GOT3 (cell line): ENCODE results near the gene DYSF.

ENCODE experiments used
- DNase-seq: peaks from one replicate; lab custom pipeline; 2025; ENCODE audit warnings: mixed read lengths; lab: John Stamatoyannopoulos, UW

Gene DYSF

DNA sequence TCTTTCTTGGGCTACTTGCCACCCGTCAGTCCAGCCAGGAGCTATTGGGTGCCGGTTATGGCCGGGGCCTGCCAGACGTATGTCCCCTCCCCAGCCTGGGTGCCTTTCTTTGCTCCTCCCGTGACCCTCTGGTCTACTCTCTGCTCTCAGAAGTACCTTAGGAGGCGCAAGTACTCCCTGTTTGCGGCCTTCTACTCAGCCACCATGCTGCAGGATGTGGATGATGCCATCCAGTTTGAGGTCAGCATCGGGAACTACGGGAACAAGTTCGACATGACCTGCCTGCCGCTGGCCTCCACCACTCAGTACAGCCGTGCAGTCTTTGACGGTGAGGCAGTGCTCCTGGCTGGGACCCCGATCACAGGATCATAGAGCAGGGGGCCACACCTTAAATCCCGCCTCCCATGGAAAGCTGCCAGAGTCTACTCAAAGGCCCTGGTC is 99.5 kb downstream of the DYSF start:
- DNase-seq = no peak

- DNase-seq = no peak
Measured at GRCh38 chr2:71554028-71554705, 100.8 kb downstream of the DYSF start.

- no peak for DNase-seq
Measured at GRCh38 chr2:71554706-71555056, 101.3 kb downstream of the DYSF start.

- no peak for DNase-seq
Measured at GRCh38 chr2:71555798-71556454, 102.6 kb downstream of the DYSF start.

DNA sequence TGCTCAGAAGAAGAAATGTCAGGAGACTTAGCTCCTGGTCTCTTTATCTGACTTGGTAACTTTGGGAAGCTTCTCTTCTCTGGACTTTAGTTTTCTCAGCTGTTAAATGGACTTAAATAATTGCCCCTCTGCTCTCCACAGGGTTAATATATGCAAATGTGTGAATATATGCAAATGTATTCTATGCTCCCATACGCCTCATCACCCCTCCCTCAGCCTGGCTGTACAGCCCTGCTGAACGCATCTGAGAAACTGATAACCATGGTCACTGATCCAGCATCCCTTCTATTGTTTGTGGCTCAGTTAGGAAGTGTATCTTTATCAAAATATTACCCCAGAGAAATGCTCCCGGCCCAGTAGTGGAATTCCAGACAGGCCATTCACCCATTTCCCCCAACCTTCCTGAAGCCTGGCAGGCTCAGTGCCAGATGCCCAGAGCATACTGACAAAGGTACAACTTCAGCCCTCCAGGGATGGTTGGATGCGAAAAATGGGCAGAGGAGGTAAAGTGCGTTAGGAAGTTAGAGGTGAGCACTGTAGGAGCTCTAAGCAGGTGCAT is 103.4 kb downstream of the DYSF start:
- no peak for DNase-seq

- no peak for DNase-seq
Measured at GRCh38 chr2:71557321-71557720, 104.0 kb downstream of the DYSF start.

DNA sequence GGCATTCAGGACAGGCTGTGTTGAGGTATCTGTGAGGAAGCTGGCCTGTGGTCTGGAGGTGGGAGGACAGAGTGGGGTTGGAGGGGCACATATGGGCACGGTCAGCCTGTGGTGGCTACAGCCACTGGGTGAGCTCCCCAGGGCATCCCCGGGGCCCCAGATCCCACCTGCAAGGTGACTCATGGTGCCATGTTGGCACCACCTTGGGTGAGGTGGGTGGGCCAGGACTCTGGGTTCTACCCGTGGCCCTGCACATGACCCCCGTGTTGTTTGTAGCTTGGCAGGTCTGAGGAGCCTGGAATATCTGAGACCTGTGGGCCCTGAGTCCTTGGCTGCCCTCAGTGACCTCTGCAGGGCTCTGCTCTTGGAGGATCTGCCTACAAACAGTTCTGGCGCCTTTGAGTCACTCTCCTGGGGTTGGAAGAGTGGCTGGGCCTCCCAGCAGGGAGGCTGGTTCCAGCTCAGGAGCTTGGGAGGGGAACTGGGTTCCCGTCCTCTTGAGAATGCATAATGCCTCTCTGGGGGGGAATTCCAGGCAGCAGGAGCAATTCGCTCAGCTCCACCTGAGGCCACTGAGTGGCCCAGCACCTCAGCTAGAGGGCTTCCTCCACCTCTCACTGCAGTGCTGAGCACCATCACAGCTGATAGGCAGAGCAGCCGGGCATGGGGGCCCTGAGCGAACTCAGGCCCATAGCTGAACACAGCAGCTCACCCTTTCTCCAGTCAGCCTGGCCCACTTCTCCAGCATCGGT is 105.1 kb downstream of the DYSF start:
- DNase-seq = no peak

DNA sequence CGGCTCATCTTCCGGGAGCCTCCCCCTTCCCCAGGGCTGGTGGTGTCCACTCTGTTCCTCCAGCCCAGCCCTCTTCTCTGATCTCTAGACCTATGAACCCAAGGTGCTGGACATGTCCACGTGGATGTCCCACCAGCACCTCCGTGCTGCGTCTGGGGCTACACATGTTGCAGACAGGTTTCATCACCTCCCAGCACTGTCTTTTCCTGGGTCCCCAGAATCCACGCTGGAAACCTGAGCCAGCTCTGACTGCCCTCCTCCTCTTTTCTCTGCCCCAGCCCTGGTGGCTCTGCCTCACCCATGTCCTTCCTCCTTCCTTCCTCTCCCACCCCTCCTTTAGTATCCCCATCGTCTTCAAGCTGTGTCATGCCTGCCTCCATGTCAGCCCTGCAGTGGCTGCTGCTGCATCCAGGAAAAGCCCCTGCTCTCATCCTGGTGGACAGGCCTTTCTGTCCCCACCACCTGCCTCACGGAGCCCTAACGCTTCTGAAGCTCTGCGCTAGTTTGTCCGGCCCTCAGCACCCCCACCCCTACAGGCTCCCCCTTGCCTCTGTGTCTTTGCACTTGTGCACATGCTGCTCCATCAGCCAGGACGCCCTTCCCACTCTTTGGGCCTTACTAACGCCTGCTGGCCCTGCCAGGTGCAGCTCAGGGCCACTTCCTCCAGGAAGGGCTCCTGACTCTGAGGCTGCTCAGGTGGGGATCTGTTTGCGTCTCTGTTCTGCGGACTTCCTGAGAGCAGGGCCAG is 105.9 kb downstream of the DYSF start:
- no peak for DNase-seq

- DNase-seq = no peak
Measured at GRCh38 chr2:71559828-71560637, 106.7 kb downstream of the DYSF start.

DNA sequence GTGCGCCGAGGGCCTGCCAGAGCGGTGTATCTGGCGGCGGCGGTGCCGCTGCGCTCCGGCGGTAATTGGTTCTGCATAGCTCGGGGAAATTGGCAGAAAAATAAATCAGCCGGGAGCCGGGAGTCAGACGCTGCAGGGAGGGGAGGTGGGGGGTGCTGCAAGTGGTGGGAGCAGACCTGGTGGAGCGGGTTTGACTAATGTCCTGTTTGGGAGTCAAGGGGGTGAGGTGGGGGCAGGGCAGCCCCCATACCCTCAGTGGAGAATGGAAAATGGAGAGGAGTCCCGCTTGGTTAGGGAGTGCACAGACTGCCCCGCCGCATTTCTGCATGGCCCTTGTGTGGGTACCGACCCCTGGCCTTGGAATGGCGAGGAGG is 107.3 kb downstream of the DYSF start:
- no peak for DNase-seq

DNA sequence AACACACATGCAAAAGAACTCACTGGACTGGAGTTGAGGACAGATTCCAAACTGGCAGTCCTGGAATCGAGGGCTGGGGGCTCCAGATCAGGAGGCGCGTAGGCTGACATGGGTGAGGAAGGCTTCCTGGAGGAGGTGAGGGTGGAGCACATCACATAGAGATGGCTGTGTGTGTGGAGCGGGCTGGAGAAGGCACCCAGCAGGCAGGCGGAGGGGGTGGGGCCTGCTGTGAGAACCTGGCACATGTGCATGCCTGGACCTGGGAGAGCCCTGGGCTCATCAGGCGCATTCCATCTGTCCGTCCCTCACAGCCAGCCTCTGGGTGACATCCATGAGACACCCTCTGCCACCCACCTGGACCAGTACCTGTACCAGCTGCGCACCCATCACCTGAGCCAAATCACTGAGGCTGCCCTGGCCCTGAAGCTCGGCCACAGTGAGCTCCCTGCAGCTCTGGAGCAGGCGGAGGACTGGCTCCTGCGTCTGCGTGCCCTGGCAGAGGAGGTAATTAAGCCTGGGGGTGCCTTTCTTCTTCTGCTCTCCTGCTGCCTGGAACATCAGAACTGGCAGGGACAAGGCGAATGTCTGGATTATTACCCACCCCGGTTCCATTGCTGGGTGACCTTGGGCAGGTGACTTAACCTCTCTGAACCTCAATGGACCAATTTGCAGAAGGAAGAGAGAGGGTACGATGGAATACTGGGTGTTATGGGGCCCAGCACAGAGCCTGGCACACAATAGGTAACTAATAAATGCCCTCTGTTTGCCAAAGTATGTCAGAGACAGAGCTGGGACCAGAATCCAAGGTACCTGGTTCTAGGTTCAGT is 108.3 kb downstream of the DYSF start:
- DNase-seq = no peak

DNA sequence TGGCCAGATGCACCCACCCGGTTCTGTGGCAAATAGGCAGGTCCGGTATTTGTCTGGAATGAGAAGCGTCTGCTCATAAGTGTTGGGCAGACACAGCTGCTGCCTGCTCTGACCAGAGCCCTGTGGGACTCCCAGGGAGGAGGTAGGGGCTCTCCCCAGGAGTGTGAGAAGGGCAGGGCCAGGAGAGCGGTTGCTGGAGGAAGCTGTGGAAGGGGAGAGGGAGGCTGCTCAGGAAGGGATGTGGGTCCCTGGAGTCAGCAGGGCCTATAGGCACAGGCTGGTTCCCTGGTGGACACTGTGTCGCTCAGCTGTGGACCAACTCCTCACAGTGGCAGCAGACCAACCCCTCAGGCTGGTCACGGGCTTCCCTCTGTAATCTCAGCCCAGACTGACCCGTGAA is 109.2 kb downstream of the DYSF start:
- DNase-seq = no peak

GRCh38 chr2:71563872-71564271 is 110.5 kb downstream of the DYSF start:
- DNase-seq = no peak

DNA sequence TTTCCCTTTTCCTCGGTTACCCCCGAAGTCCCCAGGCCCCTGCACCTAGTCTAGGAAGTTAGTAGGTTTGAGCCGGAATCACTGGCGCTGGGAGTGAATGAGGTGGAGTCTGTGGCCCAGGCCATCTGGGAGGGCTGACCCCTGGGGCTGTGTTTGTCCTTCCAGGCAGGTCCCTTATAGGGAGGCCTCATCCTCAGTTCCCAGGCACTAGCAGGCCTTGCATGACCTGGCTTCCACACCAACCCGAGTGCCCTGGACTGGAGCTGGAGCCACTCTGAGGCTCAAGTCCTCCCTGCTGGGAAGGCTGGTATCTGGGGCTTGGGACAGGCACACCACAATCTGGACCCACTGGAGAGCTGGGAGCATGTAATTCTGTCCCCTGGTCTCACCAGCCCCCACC is 111.0 kb downstream of the DYSF start:
- no peak for DNase-seq

- DNase-seq = no peak
Measured at GRCh38 chr2:71564790-71565189, 111.4 kb downstream of the DYSF start.

DNA sequence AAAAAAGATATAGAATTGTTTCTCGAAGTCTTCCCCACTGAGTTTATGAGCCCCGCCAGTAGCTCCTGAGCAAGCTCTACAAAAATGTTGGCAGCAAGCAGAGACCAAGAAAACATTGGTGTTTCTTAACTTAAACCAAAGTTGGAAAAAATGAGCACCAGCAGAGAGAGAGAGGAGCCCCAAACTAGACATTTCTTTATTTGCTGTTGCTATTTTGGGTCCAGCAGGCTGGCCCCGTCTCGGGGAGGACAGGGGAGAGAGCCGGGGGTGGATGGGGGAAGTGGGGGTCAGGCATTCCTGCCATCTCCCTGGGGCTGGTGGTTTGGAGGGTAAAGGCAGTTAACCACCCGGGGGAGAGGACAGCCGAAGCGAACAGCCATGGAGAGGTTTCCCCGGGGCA is 113.0 kb downstream of the DYSF start:
- no peak for DNase-seq

- DNase-seq = no peak
Measured at GRCh38 chr2:71567625-71568024, 114.3 kb downstream of the DYSF start.

- DNase-seq = no peak
Measured at GRCh38 chr2:71568103-71568502, 114.7 kb downstream of the DYSF start.

- no peak for DNase-seq
Measured at GRCh38 chr2:71570511-71570910, 117.2 kb downstream of the DYSF start.

DNA sequence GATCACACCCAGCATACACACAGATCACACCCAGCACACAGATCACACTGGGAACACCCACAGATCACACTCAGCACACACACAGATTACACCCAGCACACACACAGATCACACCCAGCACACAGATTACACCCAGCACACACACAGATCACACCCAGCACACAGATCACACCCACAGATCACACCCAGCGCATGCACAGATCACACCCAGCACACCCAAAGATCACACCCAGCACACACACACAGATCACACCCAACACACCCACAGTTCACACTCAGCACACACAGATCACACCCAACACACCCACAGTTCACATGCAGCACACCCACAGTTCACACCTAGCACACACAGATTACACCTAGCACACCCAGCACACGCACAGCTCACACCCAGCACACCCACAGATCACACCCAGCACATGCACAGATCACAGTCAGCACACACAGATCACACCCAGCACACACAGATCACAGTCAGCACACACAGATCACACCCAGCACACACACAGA is 117.6 kb downstream of the DYSF start:
- no peak for DNase-seq
